Gastroesophageal sphincter (tissue), 4 donors: ENCODE data around the gene DGKZ. TPM values are rescaled to one million over a fixed set of nuclear protein-coding genes. Genes with fewer than 3 reads are reported as not detected.

Experiments
- ATAC-seq: fragments of 150-250 bp; one replicate; pipeline ENCODE4 v1.9.1; 2016; ENCODE audit warnings: mild to moderate bottlenecking, moderate library complexity
- H3K27ac ChIP-seq, 4 donors: fragments of 200-600 bp; sonication (generic) in 3 of 4; 1 replicate in 3 of 4; 2 replicates in 1 of 4; pipeline ENCODE4 v1.5.1; 2016 to 2019
- H3K27me3 ChIP-seq: fragments of 200-600 bp; sonication (generic); one replicate; pipeline ENCODE4 v1.5.1; 2019
- H3K36me3 ChIP-seq, 2 donors: fragments of 200-600 bp; sonication (generic); one replicate each; pipeline ENCODE4 v1.5.1; 2019; ENCODE audit warnings: control low read depth in 1 of 2
- H3K4me1 ChIP-seq, 3 donors: fragments of 200-600 bp; sonication (generic); 1 replicate in 2 of 3; 2 replicates in 1 of 3; pipeline ENCODE4 v1.5.1; 2016 to 2019; ENCODE audit warnings: control low read depth in 2 of 3
- H3K4me3 ChIP-seq, 2 donors: fragments of 200-600 bp; sonication (generic); one replicate each; pipeline ENCODE4 v1.5.1; 2019; ENCODE audit warnings: mild to moderate bottlenecking in 1 of 2, moderate library complexity in 1 of 2
- H3K9me3 ChIP-seq, 3 donors: fragments of 200-600 bp; sonication (generic); one replicate each; pipeline ENCODE4 v1.5.1; 2017 to 2019; ENCODE audit warnings: control low read depth in 2 of 3
- CTCF ChIP-seq, 4 experiments: fragments of 200-600 bp in 2 of 4; fragments of 450-650 bp in 2 of 4; sonication (generic) in 1 of 4; IDR thresholded peaks; one replicate each; pipeline ENCODE4 v1.5.1; 2017 to 2019; ENCODE audit warnings: antibody characterized with exemption in 4 of 4, mild to moderate bottlenecking in 2 of 4, moderate library complexity in 2 of 4
- EP300 ChIP-seq: sonication (generic); formaldehyde crosslinking; IDR thresholded peaks from one replicate; pipeline ENCODE4 v1.6.1; 2017; ENCODE audit warnings: antibody characterized with exemption, mild to moderate bottlenecking
- POLR2A ChIP-seq, 2 donors: fragments of 450-650 bp; IDR thresholded peaks; one replicate each; pipeline ENCODE4 v1.6.1; 2017; ENCODE audit warnings: antibody characterized with exemption in 2 of 2, mild to moderate bottlenecking in 2 of 2, moderate library complexity in 1 of 2
- POLR2AphosphoS5 ChIP-seq: sonication (generic); formaldehyde crosslinking; IDR thresholded peaks from one replicate; pipeline ENCODE4 v1.6.1; 2017; ENCODE audit warnings: antibody characterized with exemption
- WGBS, 2 donors: methylation state at CpG; one replicate each; pipeline ENCODE4 v1.1.5; 2018; ENCODE audit warnings: low coverage in 1 of 2; 5-methylcytosine and 5-hydroxymethylcytosine counted together
- total RNA-seq, 4 donors: library from RNA; depleted of rRNA; stranded (reverse); fragments of >200 nt; gene quantifications; one replicate each; pipeline ENCODE4 v1.1.0, GENCODE V29; 2016

The DGKZ gene
- total RNA-seq, 4 donors from 2014 or later = 39.2 to 78.8 (median 46.5) TPM

GRCh38 chr11:46307369-46307768 lies 39.9 kb upstream of the DGKZ start:
- no peaks in the 10 kb centered on the region for H3K27me3 ChIP-seq
- peaks cover 0 to 8% (median 0%) of the 10 kb centered on the region in 3 donors for H3K4me1 ChIP-seq
- no peak overlapping the region for H3K4me3 ChIP-seq
- no peaks in the 10 kb centered on the region for H3K36me3 ChIP-seq
- H3K9me3 ChIP-seq = no peaks in the 10 kb centered on the region
- H3K27ac ChIP-seq = no peak overlapping the region
- no peak for TF ChIP-seq POLR2A (IDR thresholded peaks at IDR 0.05)
- TF ChIP-seq CTCF (IDR thresholded peaks at IDR 0.05) = no peak
- TF ChIP-seq EP300 = no peak
- TF ChIP-seq POLR2AphosphoS5 = no peak
- ATAC-seq = no peak
- 70 to 74% methylated on average over 3 of the region's 3 CpGs for WGBS, 2 donors

GRCh38 chr11:46307785-46308341 lies 39.4 kb upstream of the DGKZ start:
- no peaks in the 10 kb centered on the region for H3K9me3 ChIP-seq
- no peaks in the 10 kb centered on the region for H3K27me3 ChIP-seq
- H3K4me1 ChIP-seq = peaks cover 0 to 8% (median 0%) of the 10 kb centered on the region in 3 donors
- 20% methylated on average over 1 of the region's 14 CpGs; no CpG with 5 or more reads in 1 of the 2 donors for WGBS, 2 donors
- H3K4me3 ChIP-seq = no peak overlapping the region
- ATAC-seq = no peak
- no peak for TF ChIP-seq EP300
- TF ChIP-seq POLR2A (IDR thresholded peaks at IDR 0.05) = no peak
- no peak for TF ChIP-seq POLR2AphosphoS5
- TF ChIP-seq CTCF (IDR thresholded peaks at IDR 0.05) = no peak
- no peak overlapping the region for H3K27ac ChIP-seq
- H3K36me3 ChIP-seq = no peaks in the 10 kb centered on the region

- 58 to 84% methylated on average over 2 to 3 of the region's 12 CpGs for WGBS, 2 donors
- Histone ChIP-seq H3K27ac (peak overlapping the region in 1 of 4 donors; percentile 0), H3K4me3 (no peak overlapping the region), H3K27me3 (no peaks in the 10 kb centered on the region), H3K36me3 (no peaks in the 10 kb centered on the region), H3K4me1 (peaks cover 0 to 8% (median 0%) of the 10 kb centered on the region in 3 donors), H3K9me3 (no peaks in the 10 kb centered on the region)
- TF ChIP-seq CTCF (IDR thresholded peaks at IDR 0.05) = peak in 3 of 4 experiments; percentile 86 to 93 (median 92)
- no peak for TF ChIP-seq POLR2A (IDR thresholded peaks at IDR 0.05)
- no peak for TF ChIP-seq EP300
- TF ChIP-seq POLR2AphosphoS5 = no peak
- peak; percentile 79 for ATAC-seq
Measured at GRCh38 chr11:46308631-46309419, 38.4 kb upstream of the DGKZ start.

DNA sequence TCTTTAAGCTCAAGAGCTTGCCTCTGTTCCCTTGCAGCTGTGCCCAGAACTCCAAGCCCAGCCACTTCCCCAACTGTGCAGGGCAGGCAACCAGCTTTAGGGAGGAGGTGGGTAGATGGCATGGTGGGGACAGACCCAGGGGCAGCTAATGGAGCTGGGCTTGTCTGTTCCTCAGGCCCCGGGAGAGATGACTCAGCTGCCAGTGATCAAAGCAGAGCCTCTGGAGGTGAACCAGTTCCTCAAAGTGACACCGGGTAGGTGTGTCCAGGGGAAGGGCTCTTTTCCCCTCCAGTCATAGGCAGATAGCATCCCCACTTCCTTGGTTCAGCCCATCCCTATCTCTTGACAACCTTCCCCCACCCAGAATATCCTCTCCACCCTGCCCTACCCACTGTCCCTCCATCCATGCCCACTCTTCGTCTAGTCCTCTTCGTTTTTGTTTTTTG lies 37.4 kb upstream of the DGKZ start:
- H3K36me3 ChIP-seq = no peaks in the 10 kb centered on the region
- no peak overlapping the region for H3K27ac ChIP-seq
- TF ChIP-seq POLR2A (IDR thresholded peaks at IDR 0.05) (no peak), EP300 (no peak)
- H3K27me3 ChIP-seq = no peaks in the 10 kb centered on the region
- H3K4me3 ChIP-seq = no peak overlapping the region
- peaks cover 0 to 8% (median 0%) of the 10 kb centered on the region in 3 donors for H3K4me1 ChIP-seq
- 61 to 72% methylated on average over 2 to 3 of the region's 4 CpGs for WGBS, 2 donors
- no peak for ATAC-seq
- no peaks in the 10 kb centered on the region for H3K9me3 ChIP-seq

DNA sequence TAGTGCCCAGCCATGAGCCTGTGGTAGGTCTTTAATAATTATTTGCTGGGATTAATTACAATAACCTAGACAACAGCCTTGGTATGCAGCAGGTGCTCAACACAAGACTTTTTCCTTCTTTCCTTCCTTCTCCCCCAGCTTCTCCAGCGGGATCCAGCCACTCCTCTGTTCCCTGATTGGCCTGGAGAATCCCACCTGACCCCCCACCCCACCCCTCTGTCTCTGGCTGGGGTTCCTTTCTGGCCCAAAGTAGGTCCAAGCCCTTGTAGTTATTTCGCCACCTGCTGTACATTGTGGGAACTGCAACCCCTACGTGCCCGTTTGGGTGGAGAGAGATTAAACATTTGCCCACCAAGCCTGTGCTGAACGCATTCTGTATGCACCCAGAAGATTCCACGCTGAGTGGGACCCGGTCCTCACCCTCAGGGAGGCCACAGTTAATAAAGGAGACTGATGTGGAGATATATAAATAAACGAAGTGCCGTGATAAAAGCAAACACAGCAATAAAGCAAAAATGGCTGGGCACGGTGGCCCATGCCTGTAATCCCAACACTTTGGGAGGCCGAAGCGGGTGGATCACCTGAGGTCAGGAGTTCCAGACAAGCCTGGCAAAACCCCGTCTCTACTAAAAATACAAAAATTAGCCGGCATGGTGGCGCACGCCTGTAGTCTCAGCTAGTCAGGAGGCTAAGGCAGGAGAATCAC lies 32.1 kb upstream of the DGKZ start:
- H3K4me1 ChIP-seq = peaks cover 0 to 9% (median 0%) of the 10 kb centered on the region in 3 donors
- no peak overlapping the region for H3K4me3 ChIP-seq
- H3K9me3 ChIP-seq = no peaks in the 10 kb centered on the region
- 40 to 58% methylated on average over 7 of the region's 16 CpGs for WGBS, 2 donors
- H3K27me3 ChIP-seq = no peaks in the 10 kb centered on the region
- peaks cover 0 to 7% of the 10 kb centered on the region in 2 donors for H3K36me3 ChIP-seq
- ATAC-seq = peak; percentile 59
- no peak for TF ChIP-seq EP300
- TF ChIP-seq CTCF (IDR thresholded peaks at IDR 0.05) = peak in 3 of 4 experiments; percentile 62 to 86 (median 84)
- H3K27ac ChIP-seq = no peak overlapping the region
